Measurements from ENCODE around the gene MFSD6. TPM values are rescaled to one million over a fixed set of nuclear protein-coding genes. Genes with fewer than 3 reads are reported as not detected.

Gene MFSD6
- total and polyA plus RNA-seq, 2 donors from 2014 or later = 12.3 to 33.9 TPM

GRCh38 chr2:190550137-190550536 is 142.0 kb downstream of the MFSD6 start:
- Histone ChIP-seq H3K4me3 (ENCODE audit: low read length in 3 of 3) (no peak overlapping the region), H3K27me3 (ENCODE audit: control insufficient read depth, insufficient read depth, low read length) (no peaks in the 10 kb centered on the region), H3K36me3 (ENCODE audit: control insufficient read depth in 2 of 3, insufficient read depth in 3 of 3, low read length in 3 of 3) (no peaks in the 10 kb centered on the region), H3K9ac (ENCODE audit: low read length in 3 of 3) (no peak overlapping the region), H3K27ac (ENCODE audit: low read depth in 2 of 2, low read length in 2 of 2) (no peak overlapping the region), H3K4me1 (ENCODE audit: control insufficient read depth in 2 of 3, insufficient read depth in 2 of 3, low read depth in 1 of 3, low read length in 3 of 3) (peaks cover 0 to 4% (median 0%) of the 10 kb centered on the region in 3 donors), H3K9me3 (ENCODE audit: control insufficient read depth in 2 of 3, insufficient read depth in 1 of 3, low read length in 3 of 3) (no peaks in the 10 kb centered on the region)
- no peak for FAIRE-seq
- no peak for TF ChIP-seq CTCF (IDR thresholded peaks at IDR 0.05; ENCODE audit: borderline replicate concordance, extremely low read depth, insufficient read depth)
- intact Hi-C loops (cut with DNase I) = no loop called here
- DNase-seq = no peak

Other genes starting within 250 kb of the MFSD6 start
- 35.7 TPM for gene HIBCH, start 88.5 kb upstream of the MFSD6 start, total RNA-seq
- 115 TPM for gene HIBCH, start 88.5 kb upstream of the MFSD6 start, polyA plus RNA-seq (ENCODE audit: insufficient read depth, low read depth, low replicate concordance)
- gene INPP1, start 64.8 kb upstream of the MFSD6 start, total RNA-seq = 27.2 TPM
- 15.1 TPM for gene INPP1, start 64.8 kb upstream of the MFSD6 start, polyA plus RNA-seq (ENCODE audit: insufficient read depth, low read depth, low replicate concordance)
- gene NEMP2, start 126.4 kb downstream of the MFSD6 start, total RNA-seq = 5.2 TPM
- 2.3 TPM for gene NEMP2, start 126.4 kb downstream of the MFSD6 start, polyA plus RNA-seq (ENCODE audit: insufficient read depth, low read depth, low replicate concordance)
- gene NAB1, start 240.7 kb downstream of the MFSD6 start, total RNA-seq = 45.0 TPM
- 10.4 TPM for gene NAB1, start 240.7 kb downstream of the MFSD6 start, polyA plus RNA-seq (ENCODE audit: insufficient read depth, low read depth, low replicate concordance)